Suppressor macrophage treated with lipopolysaccharide for 1 hour (primary cell): ENCODE data around the gene NCAPD3.
"Not testable (repeated sequence)": the region's sequence is repeated elsewhere in the genome, so short reads cannot be mapped to it uniquely, and the experiment has no call there.

Source experiments
- DNase-seq, 3 donors: peaks; one replicate each; pipeline ENCODE4 v3.0.0-alpha.2; 2020 to 2022

Gene NCAPD3

DNA sequence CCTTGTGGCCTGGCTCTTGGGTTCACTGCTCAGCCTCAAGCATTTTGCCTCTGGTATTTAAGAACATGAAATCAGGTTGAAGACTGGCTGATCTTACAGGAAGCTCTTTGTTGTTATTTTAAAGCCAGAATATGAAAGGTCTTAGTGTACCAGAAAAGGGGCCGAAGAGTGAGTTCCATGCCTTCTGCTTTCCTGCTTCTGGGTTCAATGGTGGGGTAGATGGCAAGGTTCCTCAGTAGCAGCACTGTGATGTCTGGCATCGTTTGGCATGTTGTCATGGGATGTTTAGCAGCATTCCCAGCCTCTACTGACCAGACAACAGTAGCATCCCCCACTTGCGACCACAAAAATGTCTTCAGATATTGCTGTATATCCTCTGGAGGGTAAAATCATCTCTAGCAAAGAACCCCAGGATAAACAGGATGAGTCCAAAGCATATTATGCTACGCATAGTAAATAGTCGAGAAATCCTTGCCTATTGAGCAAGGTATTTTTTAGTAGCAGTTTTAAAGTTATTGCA, 3.1 kb upstream of the NCAPD3 start:
- no peak for DNase-seq

DNA sequence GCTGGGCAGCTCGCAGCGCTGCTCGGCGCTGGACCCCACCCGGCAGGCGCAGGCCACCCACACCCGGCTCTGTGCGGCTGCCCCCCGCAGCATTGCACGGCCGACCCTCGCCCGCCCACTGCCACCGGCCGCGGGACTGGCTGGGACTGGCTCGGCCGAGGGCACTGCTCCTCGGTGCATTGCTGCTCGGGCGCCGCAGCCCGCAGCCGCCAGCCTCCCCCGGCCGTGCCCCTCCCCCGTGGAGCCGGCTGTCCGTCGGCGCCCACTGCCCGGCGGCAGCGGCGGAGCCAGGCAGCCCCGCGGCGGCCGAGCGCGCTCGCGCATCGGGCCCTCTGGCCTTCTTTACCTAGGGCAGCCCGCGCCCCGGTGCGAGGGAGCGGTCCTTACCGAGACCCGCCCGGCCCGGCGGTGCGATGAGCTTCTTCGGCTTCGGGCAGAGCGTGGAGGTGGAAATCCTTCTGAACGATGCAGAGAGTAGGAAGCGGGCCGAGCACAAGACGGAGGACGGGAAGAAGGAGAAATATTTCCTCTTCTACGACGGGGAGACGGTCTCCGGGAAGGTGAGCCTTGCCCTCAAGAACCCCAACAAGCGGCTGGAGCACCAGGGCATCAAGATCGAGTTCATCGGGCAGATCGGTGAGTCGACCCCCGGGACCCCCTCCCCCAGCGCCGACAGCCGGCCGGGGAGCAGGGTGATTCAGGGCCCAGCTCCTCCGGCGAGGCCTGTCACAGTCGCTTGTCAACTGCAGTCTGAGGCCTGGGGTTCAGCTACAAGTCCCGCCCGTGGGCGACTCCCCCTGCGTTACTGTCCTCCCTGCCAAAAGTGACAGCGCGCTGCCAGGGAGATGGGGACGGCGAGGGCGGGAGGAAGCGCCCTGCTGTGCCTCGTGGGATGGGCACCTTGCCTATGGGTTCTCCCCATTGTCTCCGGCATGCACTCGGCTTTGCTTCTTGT, 1.2 kb upstream of the NCAPD3 start:
- DNase-seq: peak; percentile 63 to 80 (median 67)

DNA sequence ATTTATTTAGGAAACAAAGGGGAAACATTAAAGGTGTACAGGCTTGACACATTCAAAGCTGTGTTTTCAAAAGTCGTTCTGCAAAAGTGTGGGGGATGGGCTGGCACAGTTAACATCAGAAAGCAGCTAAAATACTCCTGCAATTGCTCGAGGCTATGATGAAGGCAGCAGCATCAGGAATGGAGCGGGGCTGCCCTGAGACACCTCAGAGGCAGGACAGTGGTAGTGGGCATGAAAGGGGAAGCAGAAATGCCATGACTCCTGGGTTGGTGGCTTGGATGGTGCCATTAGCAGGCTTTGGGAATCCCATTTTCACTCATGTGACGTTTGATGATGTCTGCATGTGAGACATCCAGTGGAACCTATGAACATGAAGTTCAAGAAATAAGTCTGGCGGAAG, 646 bp downstream of the NCAPD3 start:
- DNase-seq: peak; percentile 63 to 82 (median 69)

DNA sequence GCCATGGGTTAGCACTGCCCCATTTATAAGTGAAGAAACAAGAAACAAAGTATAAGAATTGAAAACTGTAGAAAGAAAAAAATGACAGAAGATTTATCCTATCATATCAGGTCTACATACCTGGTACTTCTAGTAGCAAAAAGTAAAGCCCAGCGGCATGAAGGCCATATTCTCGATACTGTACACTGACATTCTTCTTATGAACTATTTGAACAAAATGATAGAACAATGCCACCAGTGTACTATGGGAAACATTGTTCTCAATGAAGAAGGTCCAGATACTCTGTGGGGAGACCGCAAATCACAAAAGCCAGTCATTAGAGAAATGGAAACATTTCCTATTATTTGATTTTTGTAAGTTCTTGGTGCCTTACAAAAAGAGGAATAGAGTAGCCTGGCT, 7.0 kb downstream of the NCAPD3 start:
- DNase-seq: no peak

DNA sequence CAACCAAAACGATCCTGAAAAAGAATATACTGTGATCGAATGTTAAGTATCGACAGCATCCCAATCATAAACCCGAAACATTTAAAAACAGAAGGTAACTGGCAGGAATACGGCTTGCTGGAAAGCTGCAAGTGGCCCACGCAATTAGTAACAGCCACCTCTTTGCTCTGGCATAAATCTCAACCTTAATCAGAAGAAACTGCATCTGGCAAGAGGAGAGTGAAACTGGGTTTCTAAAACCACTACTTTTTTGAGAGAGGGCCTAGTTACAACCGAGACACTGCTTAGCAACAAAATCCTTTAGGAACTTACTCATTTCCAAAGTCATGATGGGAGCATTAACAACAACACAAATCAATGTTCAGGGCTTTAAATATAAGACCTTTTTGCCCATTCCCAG, 7.9 kb downstream of the NCAPD3 start:
- no peak for DNase-seq

DNA sequence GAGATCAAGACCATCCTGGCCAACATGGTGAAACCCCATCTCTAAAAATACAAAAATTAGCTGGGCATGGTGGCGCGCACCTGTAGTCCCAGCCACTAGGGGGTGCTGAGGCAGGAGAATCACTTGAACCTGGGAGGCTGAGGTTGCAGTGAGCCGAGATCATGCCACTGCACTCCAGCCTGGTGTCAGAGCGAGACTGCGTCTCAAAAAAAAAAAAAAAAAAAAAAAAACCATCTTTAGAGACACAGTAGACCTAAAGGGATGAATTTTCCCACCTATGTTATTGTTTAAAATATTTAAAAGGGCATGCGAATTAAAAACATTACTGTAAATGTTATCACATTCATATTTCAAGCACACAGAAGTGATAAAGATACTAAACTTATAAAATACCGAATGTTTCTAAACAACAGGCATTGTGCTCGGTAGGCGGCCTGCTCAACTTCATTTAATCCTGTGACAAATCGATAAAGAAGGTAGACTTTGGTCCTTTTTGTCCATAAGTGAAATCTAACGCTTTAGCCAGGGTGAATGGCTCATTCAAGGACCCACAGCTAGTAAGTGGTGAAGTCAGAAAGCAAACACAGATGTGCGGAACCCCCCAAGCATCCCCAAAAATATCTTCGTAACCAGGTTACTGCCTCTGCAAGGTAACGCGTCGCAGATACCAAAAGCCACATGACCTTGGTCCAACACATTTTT, 16.1 kb downstream of the NCAPD3 start:
- peak; percentile 25 to 62 (median 50) for DNase-seq

DNA sequence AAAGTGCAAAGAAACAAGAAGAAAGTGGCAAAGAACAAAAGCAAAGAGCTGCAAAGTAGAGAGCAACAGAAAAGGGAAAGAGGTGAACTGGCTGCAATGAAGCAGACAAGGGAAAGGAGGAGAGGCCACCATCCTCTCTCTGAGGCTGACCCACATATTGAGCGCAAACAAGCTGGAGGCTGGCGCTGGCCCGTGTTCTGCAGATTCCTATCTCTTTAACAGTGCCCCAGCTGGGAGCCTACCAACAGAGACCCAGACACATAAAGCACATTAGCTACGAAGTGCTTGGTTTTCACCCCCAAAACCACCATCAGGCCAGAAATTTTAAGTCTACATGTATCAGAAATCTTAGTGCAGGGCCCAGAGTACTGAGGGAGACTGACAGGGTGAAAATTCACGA, 17.6 kb downstream of the NCAPD3 start:
- DNase-seq: no peak

DNA sequence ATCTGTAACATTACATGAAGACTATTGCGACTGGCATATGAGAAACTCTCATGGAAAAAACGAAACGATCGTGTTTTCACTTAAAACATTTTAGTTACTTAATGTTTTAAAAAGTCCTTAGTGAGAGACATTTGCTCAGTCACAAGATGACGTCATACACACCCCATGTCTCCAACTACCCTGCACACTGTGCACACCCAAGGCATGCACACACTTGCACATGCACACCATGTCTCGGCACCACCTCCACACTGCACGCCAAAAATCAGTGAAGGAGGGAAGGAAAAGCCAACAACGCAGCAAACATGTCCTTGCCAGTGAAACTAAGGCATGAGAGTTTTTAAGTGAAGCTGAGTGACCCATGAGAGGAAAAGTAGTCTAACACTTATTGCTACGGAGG, 18.0 kb downstream of the NCAPD3 start:
- no peak for DNase-seq

DNA sequence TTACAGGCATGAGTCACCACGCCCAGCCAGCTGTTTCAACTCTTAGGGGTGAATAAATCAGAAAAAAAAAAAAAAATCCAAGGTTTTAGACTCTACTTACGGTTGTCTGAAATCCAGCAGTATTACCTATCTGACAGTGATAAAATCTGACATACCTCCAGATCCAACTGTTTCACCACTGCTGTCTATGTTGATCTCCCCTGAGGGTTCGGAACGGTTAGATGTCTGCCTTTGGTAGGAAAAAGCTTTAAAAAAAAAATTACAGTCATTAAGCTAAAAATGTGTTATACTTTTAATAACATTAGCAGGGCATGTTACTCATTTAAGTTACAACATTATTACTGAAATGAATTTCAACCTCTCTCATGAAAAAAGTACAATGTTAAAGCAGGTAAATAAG, 21.1 kb downstream of the NCAPD3 start:
- no peak for DNase-seq

DNA sequence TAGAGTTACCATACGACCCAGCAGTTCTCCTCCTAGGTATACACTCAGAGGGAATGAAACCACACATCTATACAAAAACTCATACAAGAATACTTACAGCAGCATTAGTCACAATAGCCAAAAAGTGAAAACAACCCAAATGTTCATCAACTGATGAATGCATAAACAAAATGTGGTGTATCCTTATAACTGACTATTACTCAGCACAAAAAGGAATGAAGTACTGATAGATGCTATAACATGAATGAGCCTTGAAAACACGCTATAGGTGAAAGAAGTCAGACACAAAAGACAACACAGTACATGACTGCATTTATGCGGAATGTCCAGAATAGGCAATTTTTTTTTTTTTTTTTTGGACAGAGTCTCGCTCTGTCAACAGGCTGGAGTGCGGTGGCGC, 23.1 kb downstream of the NCAPD3 start:
- DNase-seq: no peak

DNA sequence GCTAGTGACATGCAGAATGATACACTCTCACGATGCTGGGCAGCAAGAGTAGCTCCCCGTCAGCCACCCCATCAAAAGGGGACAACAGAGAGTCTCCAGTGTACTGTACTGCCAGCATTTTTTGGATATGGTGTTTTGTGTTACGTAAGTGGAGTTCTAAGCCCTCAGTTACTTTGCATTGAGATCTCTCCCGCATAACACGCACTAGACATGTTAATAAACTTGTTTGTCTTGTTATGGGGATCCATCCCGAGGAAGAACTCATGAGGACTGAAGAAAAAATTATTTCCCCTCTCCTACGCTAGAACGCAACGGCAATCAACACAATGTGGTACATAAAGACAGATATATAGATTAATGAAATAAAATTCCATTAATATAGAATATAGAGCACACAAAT, 24.2 kb downstream of the NCAPD3 start:
- DNase-seq: no peak

DNA sequence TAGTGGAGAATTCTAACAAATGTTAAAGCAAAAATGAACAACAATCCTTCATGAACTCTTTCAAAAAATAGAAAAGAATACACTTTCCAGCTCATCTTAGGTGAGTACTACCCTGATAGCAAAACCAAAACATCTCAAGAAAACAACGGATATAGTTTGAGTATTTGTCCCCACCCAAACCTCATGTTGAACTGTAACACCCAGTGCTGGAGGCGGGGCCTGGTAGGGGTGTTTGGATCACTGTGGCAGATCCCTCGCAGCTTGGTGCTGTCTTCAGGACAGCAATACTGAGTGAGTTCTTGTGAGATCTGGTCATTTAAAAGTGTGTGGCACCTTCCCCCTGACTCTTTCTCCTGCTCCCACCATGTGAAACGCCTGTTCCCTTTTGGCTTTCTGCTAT, 27.0 kb downstream of the NCAPD3 start:
- no peak for DNase-seq

DNA sequence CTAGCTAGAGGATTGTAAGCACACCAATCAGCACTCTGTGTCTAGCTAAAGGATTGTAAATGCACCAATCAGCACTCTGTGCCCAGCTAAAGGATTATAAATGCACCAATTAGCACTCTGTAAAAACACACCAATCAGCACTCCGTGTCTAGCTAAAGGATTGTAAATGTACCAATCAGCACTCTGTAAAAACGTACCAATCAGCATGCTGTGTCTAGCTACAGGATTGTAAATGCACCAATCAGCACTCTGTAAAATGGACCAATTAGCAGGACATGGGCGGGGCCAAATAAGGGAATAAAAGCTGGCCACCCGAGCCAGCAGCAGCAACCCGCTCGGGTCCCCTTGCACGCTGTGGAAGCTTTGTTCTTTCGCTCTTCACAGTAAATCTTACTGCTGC, 35.7 kb downstream of the NCAPD3 start:
- not testable (repeated sequence) for DNase-seq

DNA sequence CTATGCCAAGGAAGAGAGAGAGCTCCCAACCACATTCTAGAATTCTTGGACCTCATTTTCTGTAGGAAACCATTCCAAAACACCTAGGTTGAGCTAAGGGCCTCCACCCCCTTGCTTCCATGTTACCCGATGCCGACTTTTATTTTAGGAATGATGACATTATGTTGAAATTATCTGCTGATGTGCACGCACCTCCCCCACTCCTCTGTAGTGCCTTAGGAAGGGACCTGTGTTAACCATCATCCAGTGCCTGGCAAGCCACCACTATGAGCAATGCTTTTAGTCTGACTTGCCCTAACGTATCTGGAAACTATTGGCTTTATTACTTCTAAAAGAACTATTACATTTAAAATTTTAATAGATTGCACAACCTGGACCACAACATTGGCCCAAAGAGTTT, 42.1 kb downstream of the NCAPD3 start:
- no peak for DNase-seq

DNA sequence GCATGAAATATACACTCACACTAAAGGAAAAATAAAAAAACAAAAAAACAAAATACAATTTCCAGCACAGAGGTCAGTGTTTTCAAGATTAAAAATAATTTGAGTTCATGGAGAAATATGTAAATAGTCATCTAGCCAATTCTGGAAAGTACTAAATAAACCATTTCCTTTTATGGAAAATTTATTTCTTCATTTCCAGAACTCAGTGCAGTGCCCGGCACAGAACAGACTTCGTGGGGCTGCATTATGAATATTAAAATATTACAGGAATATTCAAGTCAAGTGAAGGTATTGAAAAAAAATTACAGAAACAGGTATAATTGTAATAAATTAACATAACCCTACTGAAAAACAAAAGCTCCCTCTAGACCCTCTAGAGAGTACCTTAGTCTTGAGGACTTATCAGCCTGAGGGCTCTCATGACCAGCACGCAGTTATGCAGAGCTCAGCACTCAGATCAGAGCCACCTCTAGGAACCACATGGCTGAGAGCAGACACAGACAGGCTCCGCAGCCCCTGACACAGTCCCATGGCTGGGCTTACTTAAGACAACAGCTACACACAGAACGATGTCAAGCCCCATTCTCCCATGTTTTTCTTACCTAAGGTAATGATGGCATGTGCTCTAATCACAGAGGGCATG, 45.6 kb downstream of the NCAPD3 start:
- DNase-seq: no peak

DNA sequence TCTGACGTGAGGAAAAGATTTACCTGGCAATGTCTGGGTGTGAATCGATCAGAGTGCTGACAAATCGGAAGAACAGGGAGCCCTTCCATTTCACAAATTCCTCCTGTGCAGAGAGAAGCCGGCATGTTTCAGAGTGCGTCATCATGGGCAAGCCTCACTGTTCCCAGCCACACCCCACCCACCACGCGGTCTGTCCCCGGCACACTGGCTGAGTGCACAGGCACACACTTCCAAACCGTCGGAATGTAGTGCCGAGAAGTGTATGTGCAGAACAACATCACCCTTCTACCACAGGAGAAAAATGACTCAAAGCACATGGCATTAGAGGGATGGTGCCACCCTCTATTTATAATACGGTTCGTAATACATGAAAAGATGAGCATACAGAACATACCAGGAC, 47.5 kb downstream of the NCAPD3 start:
- no peak for DNase-seq

DNA sequence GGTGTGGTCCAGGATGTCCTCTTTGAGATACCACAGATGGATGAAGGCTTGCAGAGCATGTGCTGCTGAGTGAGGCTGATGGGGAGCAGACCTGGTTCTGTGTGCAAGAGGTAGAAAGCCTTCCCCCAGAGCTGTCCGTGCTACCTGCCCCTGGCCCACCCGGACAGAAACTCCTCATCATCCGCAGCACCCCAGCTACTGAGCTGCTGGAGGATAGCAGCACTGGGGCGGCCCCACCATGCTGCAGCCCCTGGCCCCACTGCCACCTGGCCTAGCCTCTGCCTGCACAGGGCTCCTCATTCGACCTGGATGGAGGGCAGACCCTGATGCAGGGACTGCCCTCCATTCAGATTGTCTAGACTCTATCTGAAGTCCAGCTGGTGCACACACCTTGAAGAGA, 50.5 kb downstream of the NCAPD3 start:
- DNase-seq: no peak

DNA sequence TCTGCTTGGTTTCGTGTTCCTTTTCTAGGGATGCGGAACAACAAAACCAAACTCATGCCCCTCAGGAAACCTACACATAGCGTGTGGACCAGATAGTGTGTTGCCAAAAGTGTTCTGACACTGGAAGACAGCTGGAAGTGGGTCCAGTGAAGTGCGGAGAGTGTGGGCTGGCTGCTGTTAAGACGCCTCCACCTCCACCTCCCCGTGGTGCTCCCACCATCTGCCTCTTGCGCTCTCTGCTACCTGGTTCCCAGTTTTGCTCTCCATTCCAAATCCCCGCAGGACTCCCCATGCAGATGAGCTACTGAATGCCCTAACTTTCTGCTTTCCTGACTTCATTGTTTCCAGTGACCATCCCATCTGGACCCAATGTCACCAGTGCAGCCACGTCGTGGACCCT, 51.8 kb downstream of the NCAPD3 start:
- no peak for DNase-seq

DNA sequence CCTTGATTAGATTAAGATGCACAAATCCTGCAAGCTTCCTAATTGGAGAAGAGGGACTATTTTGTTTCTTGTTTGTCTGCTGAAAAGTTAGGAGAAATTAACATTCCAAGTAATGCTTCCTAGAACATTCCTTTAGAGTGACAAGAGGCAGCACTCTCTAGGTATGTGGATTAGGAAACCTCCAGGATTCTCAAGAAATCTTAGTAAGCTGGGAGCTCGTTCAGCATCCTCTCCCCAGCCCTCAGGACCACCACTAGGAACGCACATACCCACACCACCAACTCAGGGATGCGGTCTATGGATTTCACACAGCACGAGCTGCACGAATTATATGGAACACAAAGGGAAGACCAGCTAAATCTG, 52.9 kb downstream of the NCAPD3 start:
- no peak for DNase-seq

DNA sequence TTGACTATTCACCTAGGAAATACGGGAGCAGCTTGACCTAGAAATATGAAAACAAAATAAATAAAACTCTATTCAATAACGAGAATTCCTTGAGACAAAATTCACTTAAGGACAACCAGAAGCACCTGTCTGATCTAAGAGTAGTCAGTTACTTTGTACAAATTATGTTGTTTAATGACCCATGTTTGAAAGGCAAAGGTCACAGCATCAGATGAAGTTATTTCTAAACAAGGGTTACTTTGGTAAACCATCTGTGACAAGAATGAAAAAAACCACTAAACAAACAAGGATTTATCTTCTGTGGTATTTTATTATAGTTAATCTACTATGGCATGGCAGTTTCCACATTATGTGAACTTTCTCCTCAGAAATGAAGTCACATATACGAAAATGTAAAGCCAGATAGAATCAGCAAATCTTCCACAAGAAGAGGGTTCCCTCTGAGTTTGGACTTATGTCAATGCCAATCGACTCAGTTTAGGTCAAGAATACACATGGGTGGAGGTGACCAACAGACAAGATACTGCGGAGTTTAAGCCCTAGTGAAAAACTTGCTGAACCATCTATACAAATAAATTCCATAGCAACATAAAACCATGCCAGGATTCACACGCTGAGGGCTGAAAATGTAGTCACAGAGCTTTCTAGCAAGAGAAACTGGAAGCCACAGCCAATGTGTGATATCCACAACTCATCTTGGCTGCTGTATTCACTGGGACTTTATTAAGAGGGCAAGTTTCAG, 53.4 kb downstream of the NCAPD3 start:
- DNase-seq: no peak

DNA sequence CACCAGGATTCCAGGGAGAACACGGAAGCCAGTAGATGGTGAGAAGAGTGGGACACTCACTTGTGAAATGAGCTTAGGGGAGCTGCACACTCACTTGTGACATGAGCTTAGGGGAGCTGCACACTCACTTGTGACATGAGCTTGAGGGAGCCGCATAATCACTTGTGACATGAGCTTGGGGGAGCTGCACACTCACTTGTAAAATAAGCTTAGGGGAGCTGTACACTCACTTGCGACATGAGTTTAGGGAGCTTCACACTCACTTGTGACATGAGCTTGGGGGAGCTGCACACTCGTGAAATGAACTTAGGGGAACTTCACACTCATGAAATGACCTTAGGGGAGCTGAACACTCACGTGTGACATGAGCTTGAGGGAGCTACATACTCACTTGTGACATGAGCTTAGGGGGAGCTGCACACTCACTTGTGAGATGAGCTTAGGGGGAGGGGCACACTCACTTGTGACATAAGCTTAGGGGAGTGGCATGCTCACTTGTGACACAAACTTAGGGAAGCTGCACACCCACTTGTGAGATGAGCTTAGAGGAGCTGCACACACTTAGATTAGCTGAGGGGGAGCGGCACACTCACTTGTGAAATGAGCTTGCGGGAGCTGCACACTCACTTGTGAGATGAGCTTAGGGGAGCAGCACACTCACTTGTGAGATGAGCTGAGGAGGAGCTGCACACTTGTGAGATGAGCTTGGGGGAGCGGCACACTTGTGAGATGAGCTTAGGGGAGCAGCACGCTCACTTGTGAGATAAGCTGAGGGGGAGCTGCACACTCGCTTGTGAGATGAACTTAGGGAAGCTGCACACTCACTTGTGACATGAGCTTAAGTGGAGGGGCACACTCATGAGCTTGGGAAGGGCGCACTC, 59.0 kb downstream of the NCAPD3 start:
- DNase-seq: no peak

DNA sequence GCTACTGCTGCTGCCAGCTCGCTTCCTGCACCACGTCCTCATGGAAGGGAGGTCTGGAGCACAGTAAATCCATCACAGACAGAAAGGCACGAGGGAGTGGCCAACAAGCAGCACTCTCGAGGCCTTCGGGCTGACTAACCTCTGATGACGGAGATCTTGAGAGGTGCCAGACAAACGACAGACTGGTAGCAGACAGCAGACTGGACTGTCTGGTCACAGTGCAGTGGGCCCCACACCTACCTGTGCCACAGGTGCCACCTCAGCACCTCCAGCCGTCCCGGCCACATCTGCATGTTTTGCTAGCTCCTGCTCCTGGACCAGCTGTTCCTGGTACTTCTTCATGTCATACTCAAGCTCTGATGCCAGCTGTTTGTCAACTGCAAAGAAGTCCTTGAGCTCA, 64.1 kb downstream of the NCAPD3 start:
- DNase-seq: no peak
